ENCODE measurements around the gene GRK5. TPM values are rescaled to one million over a fixed set of nuclear protein-coding genes. Genes with fewer than 3 reads are reported as not detected.

Gene GRK5
- total RNA-seq, 1 experiment from 2014 or later: 58.2 TPM

- CTCF ChIA-PET: interaction anchor here (1.3 to 1.5 kb wide), 2 partner anchors 237 to 245 kb away, joined by 3 to 11 read pairs; no protein-coding TSS in a partner anchor
These were observed 236.1 kb downstream of the GRK5 start for GRCh38 chr10:119443441-119443840.

GRCh38 chr10:119443970-119444660 lies 236.7 kb downstream of the GRK5 start:
- Histone ChIP-seq H3K4me1 (ENCODE audit: insufficient read depth, low read length, poor library complexity, severe bottlenecking) (no peaks in the 10 kb centered on the region), H3K4me3 (ENCODE audit: low read depth, low read length, poor library complexity, severe bottlenecking) (no peak overlapping the region), H3K27me3 (replicated peaks; ENCODE audit: insufficient read depth, low read depth, low read length, poor library complexity) (no peaks in the 10 kb centered on the region), H3K27ac (ENCODE audit: low read depth, low read length, poor library complexity, severe bottlenecking) (no peak overlapping the region), H3K36me3 (ENCODE audit: insufficient read depth, low read length, poor library complexity, severe bottlenecking) (peaks cover 10% of the 10 kb centered on the region), H3K9me3 (ENCODE audit: low read depth, low read length, poor library complexity, severe bottlenecking) (no peaks in the 10 kb centered on the region)
- BruUV-seq (replicated peaks): no TSS peak
- no peak for DNase-seq (ENCODE audit: low spot score)
- CTCF ChIA-PET: interaction anchor here (0.7 to 2.0 kb wide), 6 partner anchors 234 to 245 kb away, joined by 3 to 35 read pairs (median 8); partner anchors contain the start of gene GRK5
- TF ChIP-seq EZH2 (IDR thresholded peaks at IDR 0.05; ENCODE audit: borderline replicate concordance, low read depth, low read length, poor library complexity, severe bottlenecking): no peak
- TF ChIP-seq, protein P1, sequence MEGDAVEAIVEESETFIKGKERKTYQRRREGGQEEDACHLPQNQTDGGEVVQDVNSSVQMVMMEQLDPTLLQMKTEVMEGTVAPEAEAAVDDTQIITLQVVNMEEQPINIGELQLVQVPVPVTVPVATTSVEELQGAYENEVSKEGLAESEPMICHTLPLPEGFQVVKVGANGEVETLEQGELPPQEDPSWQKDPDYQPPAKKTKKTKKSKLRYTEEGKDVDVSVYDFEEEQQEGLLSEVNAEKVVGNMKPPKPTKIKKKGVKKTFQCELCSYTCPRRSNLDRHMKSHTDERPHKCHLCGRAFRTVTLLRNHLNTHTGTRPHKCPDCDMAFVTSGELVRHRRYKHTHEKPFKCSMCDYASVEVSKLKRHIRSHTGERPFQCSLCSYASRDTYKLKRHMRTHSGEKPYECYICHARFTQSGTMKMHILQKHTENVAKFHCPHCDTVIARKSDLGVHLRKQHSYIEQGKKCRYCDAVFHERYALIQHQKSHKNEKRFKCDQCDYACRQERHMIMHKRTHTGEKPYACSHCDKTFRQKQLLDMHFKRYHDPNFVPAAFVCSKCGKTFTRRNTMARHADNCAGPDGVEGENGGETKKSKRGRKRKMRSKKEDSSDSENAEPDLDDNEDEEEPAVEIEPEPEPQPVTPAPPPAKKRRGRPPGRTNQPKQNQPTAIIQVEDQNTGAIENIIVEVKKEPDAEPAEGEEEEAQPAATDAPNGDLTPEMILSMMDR (conservative IDR thresholded peaks at IDR 0.05; ENCODE audit: low read depth, low read length): no peak
- POLR2A ChIA-PET (ENCODE audit: low non-redundant PET): no interaction called here
- intact Hi-C loops (cut with micrococcal nuclease; ENCODE audit: unreplicated experiment): no loop called here

More at GRCh38 chr10:119443441-119443840, 236.1 kb downstream of the GRK5 start:
- Histone ChIP-seq H3K4me3 (ENCODE audit: low read depth, low read length, poor library complexity, severe bottlenecking) (no peak overlapping the region), H3K27me3 (replicated peaks; ENCODE audit: insufficient read depth, low read depth, low read length, poor library complexity) (no peaks in the 10 kb centered on the region), H3K9me3 (ENCODE audit: low read depth, low read length, poor library complexity, severe bottlenecking) (no peaks in the 10 kb centered on the region), H3K27ac (ENCODE audit: low read depth, low read length, poor library complexity, severe bottlenecking) (no peak overlapping the region), H3K4me1 (ENCODE audit: insufficient read depth, low read length, poor library complexity, severe bottlenecking) (no peaks in the 10 kb centered on the region), H3K36me3 (ENCODE audit: insufficient read depth, low read length, poor library complexity, severe bottlenecking) (peaks cover 14% of the 10 kb centered on the region)
- no peak for DNase-seq (ENCODE audit: low spot score)
- TF ChIP-seq EZH2 (IDR thresholded peaks at IDR 0.05; ENCODE audit: borderline replicate concordance, low read depth, low read length, poor library complexity, severe bottlenecking): no peak
- TF ChIP-seq, protein P1 (conservative IDR thresholded peaks at IDR 0.05; ENCODE audit: low read depth, low read length): no peak
- BruUV-seq (replicated peaks): no TSS peak
- POLR2A ChIA-PET (ENCODE audit: low non-redundant PET): no interaction called here
- intact Hi-C loops (cut with micrococcal nuclease; ENCODE audit: unreplicated experiment): no loop called here

- peaks cover 7% of the 10 kb centered on the region for H3K36me3 ChIP-seq (ENCODE audit: insufficient read depth, low read length, poor library complexity, severe bottlenecking)
These were observed 237.5 kb downstream of the GRK5 start for GRCh38 chr10:119444866-119445265.

More at GRCh38 chr10:119444866-119445265, 237.5 kb downstream of the GRK5 start:
- Histone ChIP-seq H3K4me1 (ENCODE audit: insufficient read depth, low read length, poor library complexity, severe bottlenecking) (no peaks in the 10 kb centered on the region), H3K27ac (ENCODE audit: low read depth, low read length, poor library complexity, severe bottlenecking) (no peak overlapping the region), H3K9me3 (ENCODE audit: low read depth, low read length, poor library complexity, severe bottlenecking) (no peaks in the 10 kb centered on the region), H3K4me3 (ENCODE audit: low read depth, low read length, poor library complexity, severe bottlenecking) (no peak overlapping the region), H3K27me3 (replicated peaks; ENCODE audit: insufficient read depth, low read depth, low read length, poor library complexity) (no peaks in the 10 kb centered on the region)
- POLR2A ChIA-PET (ENCODE audit: low non-redundant PET): no interaction called here
- no TSS peak for BruUV-seq (replicated peaks)
- CTCF ChIA-PET: interaction anchor here (0.6 to 2.0 kb wide), 4 partner anchors 20 to 245 kb away, joined by 3 to 35 read pairs (median 15); partner anchors contain the start of gene GRK5
- DNase-seq (ENCODE audit: low spot score): no peak
- TF ChIP-seq EZH2 (IDR thresholded peaks at IDR 0.05; ENCODE audit: borderline replicate concordance, low read depth, low read length, poor library complexity, severe bottlenecking): no peak
- TF ChIP-seq, protein P1 (conservative IDR thresholded peaks at IDR 0.05; ENCODE audit: low read depth, low read length): no peak
- intact Hi-C loops (cut with micrococcal nuclease; ENCODE audit: unreplicated experiment): loop anchor here (1.0 kb wide), 1 partner anchor 246 kb away; no protein-coding TSS in a partner anchor
